ENCODE data around the gene GRIN2A. TPM values are rescaled to one million over a fixed set of nuclear protein-coding genes. Genes with fewer than 3 reads are reported as not detected.

GRIN2A gene
- total RNA-seq, 2 experiments from 2014 or later = not detected

GRCh38 chr16:10088380-10088793 is 93.8 kb downstream of the GRIN2A start:
- Mint-ChIP-seq H3K27me3 (no peaks in the 10 kb centered on the region), H3K9me3 (peaks cover 3% of the 10 kb centered on the region), H3K27ac (no peak overlapping the region), H3K4me3 (no peak overlapping the region), H3K4me1 (ENCODE audit: low read depth) (no peaks in the 10 kb centered on the region), H3K36me3 (ENCODE audit: low read depth) (no peaks in the 10 kb centered on the region)
- ATAC-seq (no peak), DNase-seq (no peak)
- POLR2A ChIA-PET = no interaction called here
- intact Hi-C loops (cut with micrococcal nuclease) = no loop called here
- CTCF ChIA-PET = no interaction called here
- no peak for TF ChIP-seq CTCF (IDR thresholded peaks at IDR 0.05)

GRCh38 chr16:10087151-10087550 is 95.1 kb downstream of the GRIN2A start:
- no peak overlapping the region for H3K4me3 Mint-ChIP-seq
- TF ChIP-seq CTCF (IDR thresholded peaks at IDR 0.05) = no peak

GRCh38 chr16:10086620-10087019 is 95.6 kb downstream of the GRIN2A start:
- DNase-seq (no peak), ATAC-seq (no peak)
- peaks cover 5% of the 10 kb centered on the region for H3K9me3 Mint-ChIP-seq
- TF ChIP-seq CTCF (IDR thresholded peaks at IDR 0.05) = no peak
- H3K27ac Mint-ChIP-seq = no peak overlapping the region
- intact Hi-C loops (cut with micrococcal nuclease) = no loop called here
- ChIA-PET CTCF (no interaction called here), POLR2A (no interaction called here)
- no peaks in the 10 kb centered on the region for H3K27me3 Mint-ChIP-seq
- H3K4me1 Mint-ChIP-seq (ENCODE audit: low read depth) = no peaks in the 10 kb centered on the region
- no peaks in the 10 kb centered on the region for H3K36me3 Mint-ChIP-seq (ENCODE audit: low read depth)
- no peak overlapping the region for H3K4me3 Mint-ChIP-seq

More at GRCh38 chr16:10087151-10087550, 95.1 kb downstream of the GRIN2A start:
- H3K36me3 Mint-ChIP-seq (ENCODE audit: low read depth) = no peaks in the 10 kb centered on the region
- ATAC-seq = no peak
- H3K4me1 Mint-ChIP-seq (ENCODE audit: low read depth) = no peaks in the 10 kb centered on the region
- H3K9me3 Mint-ChIP-seq = peaks cover 3% of the 10 kb centered on the region
- CTCF ChIA-PET = no interaction called here
- H3K27me3 Mint-ChIP-seq = no peaks in the 10 kb centered on the region
- no peak overlapping the region for H3K27ac Mint-ChIP-seq
- POLR2A ChIA-PET = no interaction called here
- DNase-seq = no peak
- intact Hi-C loops (cut with micrococcal nuclease) = no loop called here

GRCh38 chr16:10085078-10085798 is 97.0 kb downstream of the GRIN2A start:
- Mint-ChIP-seq H3K4me3 (no peak overlapping the region), H3K4me1 (ENCODE audit: low read depth) (no peaks in the 10 kb centered on the region), H3K27me3 (no peaks in the 10 kb centered on the region), H3K27ac (no peak overlapping the region), H3K36me3 (ENCODE audit: low read depth) (no peaks in the 10 kb centered on the region), H3K9me3 (peaks cover 5% of the 10 kb centered on the region)
- ATAC-seq (no peak), DNase-seq (no peak)
- no peak for TF ChIP-seq CTCF (IDR thresholded peaks at IDR 0.05)
- ChIA-PET POLR2A (no interaction called here), CTCF (no interaction called here)
- intact Hi-C loops (cut with micrococcal nuclease) = no loop called here

- ATAC-seq = no peak
- no peak overlapping the region for H3K4me3 Mint-ChIP-seq
- no peak for DNase-seq
- ChIA-PET CTCF (no interaction called here), POLR2A (no interaction called here)
- intact Hi-C loops (cut with micrococcal nuclease) = no loop called here
- no peaks in the 10 kb centered on the region for H3K36me3 Mint-ChIP-seq (ENCODE audit: low read depth)
- no peak for TF ChIP-seq CTCF (IDR thresholded peaks at IDR 0.05)
- no peak overlapping the region for H3K27ac Mint-ChIP-seq
- no peaks in the 10 kb centered on the region for H3K27me3 Mint-ChIP-seq
- H3K9me3 Mint-ChIP-seq = peaks cover 2% of the 10 kb centered on the region
- H3K4me1 Mint-ChIP-seq (ENCODE audit: low read depth) = no peaks in the 10 kb centered on the region
These were observed 98.9 kb downstream of the GRIN2A start for GRCh38 chr16:10083301-10083700.

Data from activated CD8-positive, alpha-beta T cell treated with anti-CD3 and anti-CD28 coated beads for 36 hours (primary cell).